ENCODE data around the gene PYCARD.

- TF ChIP-seq CTCF (IDR thresholded peaks at IDR 0.05) (no peak), POLR2AphosphoS5 (IDR thresholded peaks at IDR 0.05) (no peak), POLR2A (IDR thresholded peaks at IDR 0.05) (no peak)
These were observed 762 bp downstream of the PYCARD start for GRCh38 chr16:31201582-31202413.

Data from breast epithelium (tissue), 3 donors.